SK-N-MC (cell line): ENCODE results near the gene ATRN.

Experiments
- EZH2 ChIP-seq: fragments of 200-600 bp; sonication (generic); IDR thresholded peaks from one replicate; pipeline ENCODE4 v1.6.1; 2017; ENCODE audit warnings: antibody characterized with exemption
- POLR2AphosphoS5 ChIP-seq: IDR thresholded peaks from 2 replicates; pipeline ENCODE4 v1.6.1; 2012; ENCODE audit warnings: mild to moderate bottlenecking, low read depth, low read length, borderline replicate concordance

GRCh38 chr20:3648951-3649350 is 178.1 kb downstream of the ATRN start:
- TF ChIP-seq EZH2 = no peak
- TF ChIP-seq POLR2AphosphoS5 = no peak
